ENCODE results near the gene PAK4.
A peak's percentile ranks its signal among the peaks of the same experiment; 100 is the strongest.
"Not testable (repeated sequence)": the region's sequence is repeated elsewhere in the genome, so short reads cannot be mapped to it uniquely, and the experiment has no call there.

The PAK4 gene

DNA sequence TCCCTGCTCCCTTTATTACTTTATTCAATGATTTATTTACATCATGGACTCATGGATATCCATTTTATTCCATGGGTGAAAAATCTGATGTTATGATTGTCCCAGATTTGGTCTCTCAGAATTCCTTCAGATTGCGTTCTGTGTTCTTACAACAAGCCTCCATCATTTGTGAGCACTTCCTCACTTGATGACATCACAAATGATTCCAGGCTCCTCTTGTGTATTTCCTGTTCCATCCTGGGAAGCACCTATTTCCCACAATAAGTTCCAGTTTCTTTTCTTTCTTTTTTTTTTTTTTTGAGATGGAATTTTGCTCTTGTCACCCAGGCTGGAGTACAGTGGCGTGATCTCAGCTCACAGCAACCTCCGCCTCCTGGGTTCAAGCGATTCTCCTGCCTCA is 34.7 kb upstream of the PAK4 start:
- DNase-seq, result no peak
- TF ChIP-seq GATA1 (IDR thresholded peaks at IDR 0.05; ENCODE audit: low read depth, low read length), result no peak
- no peak for TF ChIP-seq POLR2A (IDR thresholded peaks at IDR 0.05; ENCODE audit: low read length)

GRCh38 chr19:39095799-39096540 is 29.6 kb upstream of the PAK4 start:
- not testable (repeated sequence) for DNase-seq

- TF ChIP-seq GATA1 (IDR thresholded peaks at IDR 0.05; ENCODE audit: low read depth, low read length) (no peak), POLR2A (IDR thresholded peaks at IDR 0.05; ENCODE audit: low read length) (no peak)
Measured at GRCh38 chr19:39097299-39097698, 28.3 kb upstream of the PAK4 start.

DNA sequence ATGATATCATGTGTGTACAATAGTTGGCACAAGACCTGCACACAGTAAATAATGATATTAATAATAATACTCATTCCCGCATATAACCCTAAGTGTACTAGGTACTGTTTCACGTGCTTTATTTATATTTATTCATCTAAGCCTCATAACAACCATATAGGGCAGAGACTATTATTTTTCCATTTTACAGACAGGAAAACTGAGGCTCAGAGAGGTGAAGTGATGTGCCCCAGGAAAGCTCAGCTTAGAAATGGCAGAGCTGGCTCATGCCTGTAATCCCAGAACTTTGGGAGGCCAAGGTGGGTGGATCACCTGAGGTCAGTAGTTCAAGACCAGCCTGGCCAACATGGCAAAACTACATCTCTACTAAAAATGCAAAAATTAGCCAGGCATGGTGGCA is 27.9 kb upstream of the PAK4 start:
- no peak for DNase-seq
- no peak for TF ChIP-seq GATA1 (IDR thresholded peaks at IDR 0.05; ENCODE audit: low read depth, low read length)
- TF ChIP-seq POLR2A (IDR thresholded peaks at IDR 0.05; ENCODE audit: low read length), result no peak

More at GRCh38 chr19:39097299-39097698, 28.3 kb upstream of the PAK4 start:
- no peak for DNase-seq

- DNase-seq, result no peak
- TF ChIP-seq GATA1 (IDR thresholded peaks at IDR 0.05; ENCODE audit: low read depth, low read length) (no peak), POLR2A (IDR thresholded peaks at IDR 0.05; ENCODE audit: low read length) (no peak)
Measured at GRCh38 chr19:39098365-39099269, 27.0 kb upstream of the PAK4 start.

DNA sequence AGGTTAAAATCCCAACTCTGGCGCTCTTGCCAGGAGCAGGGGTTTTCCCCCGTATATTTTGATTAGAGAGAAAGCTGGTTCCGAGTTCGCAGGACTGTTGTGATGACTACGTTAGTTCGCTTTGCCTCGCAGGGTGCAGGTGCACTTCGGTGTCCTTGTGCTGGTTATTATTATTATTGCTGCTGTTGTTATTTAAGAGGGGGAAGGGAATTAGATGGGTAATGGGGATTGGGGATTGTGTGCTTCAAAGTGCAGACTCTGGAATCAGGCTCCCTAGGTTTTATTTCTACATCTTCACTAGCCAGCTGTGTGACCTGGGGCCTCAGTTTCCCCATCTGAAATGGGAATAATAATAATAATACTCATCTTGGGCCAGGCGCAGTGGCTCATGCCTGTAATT is 26.2 kb upstream of the PAK4 start:
- TF ChIP-seq GATA1 (IDR thresholded peaks at IDR 0.05; ENCODE audit: low read depth, low read length) (no peak), POLR2A (IDR thresholded peaks at IDR 0.05; ENCODE audit: low read length) (no peak)
- no peak for DNase-seq

DNA sequence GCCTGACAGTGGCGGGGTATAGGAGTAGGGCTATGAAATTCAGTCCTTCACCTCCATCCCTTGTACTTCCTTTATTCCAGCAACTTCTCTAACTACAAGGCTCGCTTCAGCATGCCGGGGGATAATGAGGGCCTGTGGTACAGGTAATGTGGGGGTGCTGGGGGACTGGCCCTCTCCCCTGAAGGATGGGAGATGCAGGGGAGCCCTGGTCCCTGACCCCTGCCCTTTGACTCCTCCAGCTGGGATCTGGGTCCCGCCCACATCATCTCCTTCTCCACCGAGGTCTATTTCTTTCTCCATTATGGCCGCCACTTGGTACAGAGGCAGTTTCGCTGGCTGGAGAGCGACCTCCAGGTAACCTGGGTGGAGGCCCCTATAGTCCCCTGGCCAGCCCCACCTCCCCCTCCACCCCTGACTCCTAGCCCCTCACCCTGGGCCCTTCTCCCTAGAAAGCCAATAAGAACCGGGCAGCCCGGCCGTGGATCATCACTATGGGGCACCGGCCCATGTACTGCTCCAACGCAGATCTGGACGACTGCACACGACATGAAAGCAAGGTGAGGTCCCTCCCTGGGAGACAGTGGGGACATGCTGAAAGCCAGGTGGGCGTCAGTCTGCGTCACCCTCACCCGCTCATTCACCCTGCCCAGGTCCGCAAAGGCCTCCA is 25.0 kb upstream of the PAK4 start:
- DNase-seq, result no peak
- no peak for TF ChIP-seq GATA1 (IDR thresholded peaks at IDR 0.05; ENCODE audit: low read depth, low read length)
- no peak for TF ChIP-seq POLR2A (IDR thresholded peaks at IDR 0.05; ENCODE audit: low read length)

GRCh38 chr19:39103151-39103550 is 22.4 kb upstream of the PAK4 start:
- TF ChIP-seq GATA1 (IDR thresholded peaks at IDR 0.05; ENCODE audit: low read depth, low read length) (no peak), POLR2A (IDR thresholded peaks at IDR 0.05; ENCODE audit: low read length) (no peak)

DNA sequence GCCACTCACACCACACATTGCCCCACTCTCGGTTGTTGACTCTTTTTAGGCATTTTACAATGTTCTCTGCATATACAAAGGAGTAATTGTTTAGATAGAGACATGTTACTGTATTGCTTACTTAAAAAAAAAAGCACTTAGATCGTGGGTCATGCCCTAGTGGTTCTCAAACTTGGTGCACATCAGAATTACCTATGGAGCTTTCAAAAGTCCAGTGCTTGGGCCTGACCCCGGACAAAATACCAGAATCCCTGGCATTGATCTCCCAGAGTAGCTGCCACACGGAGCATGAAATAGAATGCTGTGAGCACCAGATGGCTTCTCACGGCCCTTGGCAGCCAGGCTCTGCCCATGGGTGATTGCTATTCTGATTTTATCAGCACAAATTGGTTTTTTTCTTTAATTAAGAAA is 21.4 kb upstream of the PAK4 start:
- TF ChIP-seq POLR2A (IDR thresholded peaks at IDR 0.05; ENCODE audit: low read length) (no peak), GATA1 (IDR thresholded peaks at IDR 0.05; ENCODE audit: low read depth, low read length) (no peak)

More at GRCh38 chr19:39103151-39103550, 22.4 kb upstream of the PAK4 start:
- DNase-seq, result no peak

GRCh38 chr19:39106194-39106593 is 19.4 kb upstream of the PAK4 start:
- DNase-seq, result no peak
- no peak for TF ChIP-seq GATA1 (IDR thresholded peaks at IDR 0.05; ENCODE audit: low read depth, low read length)
- TF ChIP-seq POLR2A (IDR thresholded peaks at IDR 0.05; ENCODE audit: low read length), result no peak

More for the DNA sequence above, 21.4 kb upstream of the PAK4 start:
- DNase-seq, result no peak

GRCh38 chr19:39109641-39110040 is 15.9 kb upstream of the PAK4 start:
- no peak for TF ChIP-seq POLR2A (IDR thresholded peaks at IDR 0.05; ENCODE audit: low read length)
- no peak for TF ChIP-seq GATA1 (IDR thresholded peaks at IDR 0.05; ENCODE audit: low read depth, low read length)
- DNase-seq, result no peak

- no peak for TF ChIP-seq GATA1 (IDR thresholded peaks at IDR 0.05; ENCODE audit: low read depth, low read length)
- no peak for TF ChIP-seq POLR2A (IDR thresholded peaks at IDR 0.05; ENCODE audit: low read length)
- peak; percentile 48 to 75 for DNase-seq
Measured at GRCh38 chr19:39110263-39110967, 15.2 kb upstream of the PAK4 start.

DNA sequence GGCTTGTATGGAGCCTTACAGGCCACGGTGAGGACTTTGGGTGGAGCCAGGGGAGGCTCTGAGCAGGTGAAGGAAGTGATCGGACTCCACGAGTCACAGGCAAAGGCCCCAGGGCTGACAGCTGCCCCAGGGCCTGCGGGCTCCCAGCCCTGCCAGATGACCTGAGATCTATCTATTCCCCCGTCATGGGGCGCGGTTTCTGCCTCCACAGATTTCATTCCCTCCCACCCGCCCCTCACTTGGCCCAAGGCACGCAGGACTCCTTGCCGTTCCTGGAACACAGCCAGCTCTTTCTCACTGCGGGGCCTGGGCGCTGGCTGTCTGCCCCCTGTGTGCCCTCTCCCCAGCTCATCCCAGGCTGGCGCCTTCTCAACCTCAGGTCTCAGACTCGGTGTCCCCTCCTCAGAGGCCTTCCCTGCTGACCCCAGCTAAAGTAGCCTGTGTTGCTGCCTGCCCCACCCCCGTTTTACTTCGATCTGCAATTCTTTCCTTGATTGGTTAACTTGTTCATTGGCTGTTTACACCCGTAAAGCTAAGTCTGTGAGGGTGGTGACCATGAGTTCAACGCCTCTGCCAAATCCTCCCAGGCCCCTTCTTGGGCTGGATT is 13.9 kb upstream of the PAK4 start:
- DNase-seq, result no peak

More for the DNA sequence above, 13.9 kb upstream of the PAK4 start:
- TF ChIP-seq POLR2A (IDR thresholded peaks at IDR 0.05; ENCODE audit: low read length), result no peak
- TF ChIP-seq GATA1 (IDR thresholded peaks at IDR 0.05; ENCODE audit: low read depth, low read length), result no peak
